Stimulated activated CD8-positive, alpha-beta memory T cell treated with anti-CD3 and anti-CD28 coated beads, Interleukin-12 subunit alpha, Interleukin-12 subunit beta, amount 100 ng/mL, for 4 hours (primary cell): ENCODE data around the gene IGF2BP3.

Experiments
- DNase-seq: peaks from one replicate; pipeline ENCODE4 v3.0.0-alpha.2; 2020; ENCODE audit warnings: low read depth

The IGF2BP3 gene

DNA sequence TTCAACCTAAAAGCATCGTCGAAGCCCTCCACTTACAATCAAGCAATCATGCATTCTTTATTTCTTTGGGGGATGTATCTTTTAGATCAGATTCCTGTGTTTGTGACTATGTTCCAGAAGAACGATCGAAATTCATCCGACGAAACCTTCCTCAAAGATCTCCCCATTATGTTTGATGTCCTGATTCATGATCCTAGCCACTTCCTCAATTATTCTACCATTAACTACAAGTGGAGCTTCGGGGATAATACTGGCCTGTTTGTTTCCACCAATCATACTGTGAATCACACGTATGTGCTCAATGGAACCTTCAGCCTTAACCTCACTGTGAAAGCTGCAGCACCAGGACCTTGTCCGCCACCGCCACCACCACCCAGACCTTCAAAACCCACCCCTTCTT, 209.9 kb downstream of the IGF2BP3 start:
- DNase-seq, result no peak
